Glomerular visceral epithelial cell (primary cell): ENCODE data around the gene ACP2.
"Not testable (repeated sequence)": the region's sequence is repeated elsewhere in the genome, so short reads cannot be mapped to it uniquely, and the experiment has no call there.

Experiments used
- DNase-seq: peaks from one replicate; pipeline ENCODE4 v3.0.0-alpha.2; 2016; ENCODE audit errors: extremely low spot score

The ACP2 gene

GRCh38 chr11:47204637-47204989 lies 44.0 kb downstream of the ACP2 start:
- DNase-seq = peak; percentile 48

- no peak for DNase-seq
Observed at GRCh38 chr11:47202576-47202975, 46.0 kb downstream of the ACP2 start.

GRCh38 chr11:47201015-47201414 lies 47.6 kb downstream of the ACP2 start:
- DNase-seq = no peak

DNA sequence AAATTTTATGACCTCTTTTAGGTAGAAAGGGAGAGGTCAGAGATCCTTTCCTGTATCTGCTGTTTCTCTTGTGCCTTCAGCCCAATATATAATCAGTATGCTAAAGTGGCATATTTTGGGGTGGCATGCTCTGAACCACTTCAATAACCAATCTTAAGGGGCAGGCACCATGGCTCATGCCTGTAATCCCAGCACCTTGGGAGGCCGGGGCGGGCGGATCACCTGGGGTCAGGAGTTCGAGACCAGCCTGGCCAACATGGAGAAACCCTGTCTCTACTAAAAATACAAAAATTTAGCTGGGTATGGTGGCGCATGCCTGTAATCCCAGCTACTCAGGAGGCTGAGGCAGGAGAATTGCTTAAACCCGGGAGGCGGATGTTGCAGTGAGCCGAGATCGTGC lies 50.5 kb downstream of the ACP2 start:
- not testable (repeated sequence) for DNase-seq

DNA sequence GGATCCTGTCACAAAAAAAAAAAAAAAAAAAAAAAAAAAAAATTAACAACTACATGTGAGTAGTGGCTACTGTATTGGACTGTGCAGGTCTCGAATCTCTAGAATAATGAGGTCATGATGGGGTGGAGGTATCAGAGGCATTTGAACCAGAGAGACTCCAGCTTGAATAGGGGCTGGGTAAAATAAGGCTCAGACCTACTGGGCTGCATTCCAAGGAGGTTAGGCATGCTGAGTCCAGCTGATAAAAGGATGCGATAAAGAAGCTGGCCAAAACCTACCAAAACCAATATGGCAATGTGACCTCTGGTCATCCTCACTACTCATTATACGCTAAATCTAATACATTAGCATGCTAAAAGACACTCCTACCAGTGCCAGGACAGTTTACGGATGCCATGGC lies 56.5 kb downstream of the ACP2 start:
- no peak for DNase-seq

DNA sequence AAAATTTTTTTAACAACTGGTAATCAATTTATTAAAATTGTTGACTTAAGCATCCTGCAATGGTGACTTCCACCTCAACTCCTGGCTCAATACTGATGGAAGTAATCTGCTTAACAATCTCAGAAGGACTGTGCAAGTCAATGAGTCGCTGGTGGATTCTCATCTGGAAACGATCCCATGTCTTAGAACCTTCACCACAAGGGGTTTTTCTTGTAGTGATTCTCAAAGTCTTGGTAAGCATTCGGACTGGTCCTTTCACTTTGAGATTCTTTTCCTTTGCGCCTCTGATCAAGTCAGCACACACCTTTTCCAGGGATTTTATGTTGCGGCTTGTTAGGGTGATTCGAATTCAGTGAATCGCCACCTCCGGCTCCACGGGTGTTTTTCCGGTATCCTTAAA lies 57.5 kb downstream of the ACP2 start:
- DNase-seq = not testable (repeated sequence)
